Measurements from ENCODE around the gene SMYD3. TPM values are rescaled to one million over a fixed set of nuclear protein-coding genes. Genes with fewer than 3 reads are reported as not detected.

SMYD3 gene
- total and polyA plus RNA-seq, 9 of the 15 experiments (the other 6 are each of a cell fraction or from before 2014, with no cell fraction given): 128 to 440 (median 197) TPM

- ChIA-PET CTCF (ENCODE audit: low intra/inter-chr PET ratio) (no interaction called here), POLR2A (interaction anchor here (1.3 to 2.5 kb wide), 2 partner anchors 10 to 13 kb away, joined by 3 to 6 read pairs; no protein-coding TSS in a partner anchor)
- Histone ChIP-seq H3K79me2 (ENCODE audit: control insufficient read depth, insufficient read depth, low read length) (no peaks in the 10 kb centered on the region), H3K9ac (ENCODE audit: insufficient read depth in 1 of 2, low read depth in 2 of 2, low read length in 2 of 2) (no peak overlapping the region), H2AFZ (ENCODE audit: low read depth, low read length) (no peak overlapping the region), H3K27ac (ENCODE audit: extremely low read depth, low read depth, low read length) (no peak overlapping the region), H3K27me3 (ENCODE audit: control insufficient read depth in 2 of 2, insufficient read depth in 2 of 2, low read length in 2 of 2) (no peaks in the 10 kb centered on the region), H4K20me1 (replicated peaks; ENCODE audit: control insufficient read depth, insufficient read depth, low read length) (no peaks in the 10 kb centered on the region), H3K9me3 (replicated peaks; ENCODE audit: control insufficient read depth, insufficient read depth, low read depth, low read length) (no peaks in the 10 kb centered on the region), H3K36me3 (ENCODE audit: control insufficient read depth, insufficient read depth, low read length) (no peaks in the 10 kb centered on the region), H3K4me1 (replicated peaks in 1 of 2; ENCODE audit: control insufficient read depth in 2 of 2, insufficient read depth in 2 of 2, low read length in 2 of 2) (peaks cover 3 to 21% of the 10 kb centered on the region in 2 experiments), H3K4me2 (ENCODE audit: insufficient read depth, low read length) (no peak overlapping the region), H3K9me1 (ENCODE audit: control insufficient read depth, insufficient read depth, low read length) (no peaks in the 10 kb centered on the region), H3K4me3 (no peak overlapping the region)
- intact Hi-C loops (cut with micrococcal nuclease): no loop called here
- in situ Hi-C loops (cut with MboI): no loop called here
- ATAC-seq (no peak), DNase-seq (ENCODE audit: extremely low read depth in 1 of 4, low spot score in 3 of 4) (no peak), FAIRE-seq (no peak)
- TF ChIP-seq PBX2 (CRISPR knock-in tag; IDR thresholded peaks at IDR 0.05; ENCODE audit: low read depth): no peak
- TF ChIP-seq PBX2 (tag; conservative IDR thresholded peaks at IDR 0.05; ENCODE audit: low read depth): no peak
- TF ChIP-seq ZFP91 (CRISPR knock-in tag; IDR thresholded peaks at IDR 0.05): 0 out of 2 replicates have a peak, but pooled peaks have one; percentile 21
- 91% methylated on average over 12 of the region's 13 CpGs for WGBS (ENCODE audit: insufficient coverage, low coverage, missing lambda C conversion rate)
- BruUV-seq (replicated peaks): no TSS peak
Measured at GRCh38 chr1:246311461-246311860, 195.6 kb downstream of the SMYD3 start.

All from K562 (cell line).